Heart left ventricle (tissue), 16 donors: Measurements from ENCODE around the gene NEURL1. TPM values are rescaled to one million over a fixed set of nuclear protein-coding genes. Genes with fewer than 3 reads are reported as not detected.

ENCODE experiments used
- ATAC-seq, 4 donors: fragments of 200-7000 bp; cut with Tn5 transposase; one replicate each; pipeline ENCODE4 v1.9.1; 2020 to 2022; ENCODE audit warnings: moderate library complexity in 4 of 4, mild to moderate bottlenecking in 3 of 4, moderate number of reproducible peaks in 1 of 4
- DNase-seq, 5 donors: peaks; one replicate each; pipeline ENCODE4 v3.0.0-alpha.2; 2020
- H3K27ac ChIP-seq, 12 donors: fragments of 200-600 bp; sonication (generic) in 4 of 12; one replicate each; pipeline versions ENCODE4 v1.5.0 to v1.8.0; 2016 to 2022; ENCODE audit warnings: mild to moderate bottlenecking in 2 of 12
- H3K27me3 ChIP-seq, 9 donors: fragments of 200-600 bp; sonication (generic) in 2 of 9; one replicate each; pipeline versions ENCODE4 v1.5.1 to v1.8.0; 2016 to 2022; ENCODE audit warnings: mild to moderate bottlenecking in 3 of 9
- H3K36me3 ChIP-seq, 9 donors: fragments of 200-600 bp; sonication (generic) in 2 of 9; one replicate each; pipeline versions ENCODE4 v1.5.0 to v1.8.0; 2018 to 2022; ENCODE audit warnings: mild to moderate bottlenecking in 2 of 9
- H3K4me1 ChIP-seq, 12 donors: fragments of 200-600 bp; sonication (generic) in 4 of 12; one replicate each; pipeline versions ENCODE4 v1.5.0 to v1.8.0; 2016 to 2022; ENCODE audit warnings: mild to moderate bottlenecking in 3 of 12
- H3K4me3 ChIP-seq, 12 donors: fragments of 200-600 bp; sonication (generic) in 4 of 12; one replicate each; pipeline versions ENCODE4 v1.5.0 to v1.8.0; 2017 to 2022; ENCODE audit warnings: mild to moderate bottlenecking in 9 of 12, moderate library complexity in 4 of 12
- H3K9me3 ChIP-seq, 12 donors: fragments of 200-600 bp; sonication (generic) in 4 of 12; one replicate each; pipeline versions ENCODE4 v1.5.0 to v1.8.0; 2016 to 2022; ENCODE audit warnings: mild to moderate bottlenecking in 1 of 12
- CTCF ChIP-seq, 12 donors: fragments of 200-600 bp; sonication (generic) in 4 of 12; IDR thresholded peaks; one replicate each; pipeline versions ENCODE4 v1.5.0 to v1.8.0; 2018 to 2022; ENCODE audit warnings: antibody characterized with exemption in 12 of 12, mild to moderate bottlenecking in 5 of 12
- POLR2A ChIP-seq, 2 donors: fragments of 450-650 bp; IDR thresholded peaks; one replicate each; pipeline ENCODE4 v1.6.1; 2017; ENCODE audit warnings: antibody characterized with exemption in 2 of 2, mild to moderate bottlenecking in 2 of 2, moderate library complexity in 2 of 2
- WGBS, 4 donors: extraction: QIAGEN DNeasy Blood & Tissue Kit in 2 of 4; methylation state at CpG; one replicate each; pipeline versions ENCODE4 v1.1.5 to v1.1.7; 2013 to 2018; 5-methylcytosine and 5-hydroxymethylcytosine counted together
- intact Hi-C, 10 donors: fragments of 100-400 bp; cut with DNase I; formaldehyde crosslinking; loops; one replicate each; pipeline versions ENCODE4 v1.11.1 to v1.14.2; 2022
- polyA plus RNA-seq, 2 donors: library from polyadenylated mRNA; stranded (reverse); fragments of 200-250 nt; gene quantifications; one replicate each; pipeline ENCODE4 v1.2.3, GENCODE V29; 2013
- total RNA-seq, 9 donors: library from RNA; depleted of rRNA in 2 of 9; stranded (reverse); fragments of >200 nt in 2 of 9; fragmentation: NEBNext Ultra II Directional in 3 of 9; extraction: Animal tissue kit (Norgen Biotek cat#: 25700) in 3 of 9; gene quantifications; one replicate each; pipeline versions ENCODE4 v1.1.0 to v1.2.4, GENCODE V29; 2016 to 2023
- donor health status: ischemic (EF 13 %, LVEDD 7.1; RV severe dilation, severe dysfunction).
- donor health status: healthy with polysubstance abuse.
- donor health status: DM: no; HTN: yes; CAD: no.
- donor health status: DM: no; HTN: no; CAD: no.
- donor health status: ischemic (EF 25% LVEDD 6.9; RV normal size, moderate dysfunction).
- donor health status: ischemic (EF 25% LVEDD 5.7; RV mildly dilated, moderate dysfunction).
- donor health status: healthy.
- donor health status: DM: yes; HTN: yes; CAD: no.
- donor health status: ischemic (EF 35%, LVEDD 5.7; RV mildly dilated, moderate dysfunction).
- donor health status: nonischemic (EF 11% LVEDD 7.7; RV severe dilation, severe dysfunction).
- donor health status: DM: yes; HTN: yes; CAD: no.
- donor health status: PGD.
- donor health status: ischemic (EF 29% LVEDD 5.4; RV normal size, mild dysfunction).
- donor health status: nonischemic (EF 23%, LVEDD 6.1; RV moderate dilation, normal function).

Gene NEURL1
- total and polyA plus RNA-seq, 11 donors, result 0.07 to 0.64 (median 0.14) TPM; not detected in 2

DNA sequence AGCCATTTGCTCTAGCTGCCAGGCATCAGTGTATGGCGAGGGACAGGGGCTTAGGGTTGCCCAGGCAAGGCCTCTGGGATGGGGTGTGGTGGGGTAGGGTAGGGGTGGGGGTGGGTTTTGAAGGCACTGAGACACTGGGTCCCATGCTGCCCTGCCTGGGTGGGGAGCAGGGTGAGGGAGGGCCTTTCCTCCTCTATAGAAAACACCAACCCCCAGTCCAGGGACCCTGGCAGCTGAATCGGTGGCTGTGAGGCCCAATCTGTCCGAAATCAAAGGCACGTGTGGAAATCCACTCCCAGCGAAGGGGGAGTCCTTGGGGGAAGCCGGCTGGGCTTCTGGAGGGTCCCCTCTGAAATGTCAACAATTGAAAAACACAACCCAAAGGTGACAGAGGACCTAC lies 106.4 kb downstream of the NEURL1 start:
- DNase-seq (no peak), ATAC-seq (no peak)
- Histone ChIP-seq H3K4me1 (peaks cover 0 to 28% (median 6%) of the 10 kb centered on the region in 12 donors), H3K9me3 (no peaks in the 10 kb centered on the region), H3K27ac (no peak overlapping the region), H3K36me3 (peaks cover 0 to 41% (median 25%) of the 10 kb centered on the region in 9 donors), H3K4me3 (no peak overlapping the region), H3K27me3 (no peaks in the 10 kb centered on the region)
- intact Hi-C loops, result loop anchor here in 8 of 10 donors (1.0 to 10.0 kb wide), 8 partner anchors 83 to 275 kb away; partner anchors contain the start of gene SH3PXD2A (in 2 of the 8)
- TF ChIP-seq POLR2A (IDR thresholded peaks at IDR 0.05) (no peak), CTCF (IDR thresholded peaks at IDR 0.05) (no peak)
- 83 to 87% (median 84%) methylated on average over 6 of the region's 6 CpGs for WGBS, 4 donors

DNA sequence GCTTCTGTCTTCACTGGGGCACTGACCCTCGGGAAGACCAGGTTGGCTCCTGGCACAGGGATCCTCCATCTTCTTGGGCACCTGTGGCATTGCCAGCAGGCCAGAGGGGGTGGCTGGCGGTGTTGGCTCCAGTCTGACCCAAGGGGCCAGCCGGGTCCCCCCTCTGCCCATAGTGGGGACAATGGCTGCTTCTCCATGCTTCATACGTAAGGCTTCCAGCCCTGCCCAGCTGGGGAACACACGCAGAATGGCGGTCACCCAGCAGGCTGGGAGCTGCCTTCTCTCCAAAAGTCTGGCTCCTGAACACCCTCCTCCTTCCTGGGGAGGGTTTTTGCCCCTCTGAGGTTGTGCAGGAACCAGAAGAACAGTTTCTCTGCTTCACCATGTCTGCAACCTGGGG lies 106.8 kb downstream of the NEURL1 start:
- ATAC-seq, result no peak
- no peaks in the 10 kb centered on the region for H3K27me3 ChIP-seq
- no peak overlapping the region for H3K27ac ChIP-seq
- peaks cover 0 to 28% (median 6%) of the 10 kb centered on the region in 12 donors for H3K4me1 ChIP-seq
- no peak for TF ChIP-seq POLR2A (IDR thresholded peaks at IDR 0.05)
- TF ChIP-seq CTCF (IDR thresholded peaks at IDR 0.05), result no peak
- 92 to 95% (median 92%) methylated on average over 4 to 6 of the region's 6 CpGs for WGBS, 4 donors
- DNase-seq, result no peak
- H3K4me3 ChIP-seq, result no peak overlapping the region
- peaks cover 0 to 43% (median 25%) of the 10 kb centered on the region in 9 donors for H3K36me3 ChIP-seq
- intact Hi-C loops, result loop anchor here in 3 of 10 donors (2.0 to 5.0 kb wide), 3 partner anchors 82 to 262 kb away; partner anchors contain the start of gene SH3PXD2A (in 1 of the 3)
- H3K9me3 ChIP-seq, result no peaks in the 10 kb centered on the region

- no peak for DNase-seq
- no peak for ATAC-seq
- intact Hi-C loops, result loop anchor here in 3 of 10 donors (2.0 to 5.0 kb wide), 3 partner anchors 82 to 261 kb away; partner anchors contain the start of gene SH3PXD2A (in 1 of the 3)
- Histone ChIP-seq H3K36me3 (peaks cover 0 to 43% (median 27%) of the 10 kb centered on the region in 9 donors), H3K4me1 (peaks cover 0 to 35% (median 7%) of the 10 kb centered on the region in 12 donors), H3K27ac (no peak overlapping the region), H3K4me3 (no peak overlapping the region), H3K9me3 (no peaks in the 10 kb centered on the region), H3K27me3 (no peaks in the 10 kb centered on the region)
- WGBS, 4 donors, result 71 to 90% (median 81%) methylated on average over 6 to 7 of the region's 7 CpGs
- TF ChIP-seq CTCF (IDR thresholded peaks at IDR 0.05) (no peak), POLR2A (IDR thresholded peaks at IDR 0.05) (no peak)
Measured at GRCh38 chr10:103600956-103601569, 107.6 kb downstream of the NEURL1 start.

DNA sequence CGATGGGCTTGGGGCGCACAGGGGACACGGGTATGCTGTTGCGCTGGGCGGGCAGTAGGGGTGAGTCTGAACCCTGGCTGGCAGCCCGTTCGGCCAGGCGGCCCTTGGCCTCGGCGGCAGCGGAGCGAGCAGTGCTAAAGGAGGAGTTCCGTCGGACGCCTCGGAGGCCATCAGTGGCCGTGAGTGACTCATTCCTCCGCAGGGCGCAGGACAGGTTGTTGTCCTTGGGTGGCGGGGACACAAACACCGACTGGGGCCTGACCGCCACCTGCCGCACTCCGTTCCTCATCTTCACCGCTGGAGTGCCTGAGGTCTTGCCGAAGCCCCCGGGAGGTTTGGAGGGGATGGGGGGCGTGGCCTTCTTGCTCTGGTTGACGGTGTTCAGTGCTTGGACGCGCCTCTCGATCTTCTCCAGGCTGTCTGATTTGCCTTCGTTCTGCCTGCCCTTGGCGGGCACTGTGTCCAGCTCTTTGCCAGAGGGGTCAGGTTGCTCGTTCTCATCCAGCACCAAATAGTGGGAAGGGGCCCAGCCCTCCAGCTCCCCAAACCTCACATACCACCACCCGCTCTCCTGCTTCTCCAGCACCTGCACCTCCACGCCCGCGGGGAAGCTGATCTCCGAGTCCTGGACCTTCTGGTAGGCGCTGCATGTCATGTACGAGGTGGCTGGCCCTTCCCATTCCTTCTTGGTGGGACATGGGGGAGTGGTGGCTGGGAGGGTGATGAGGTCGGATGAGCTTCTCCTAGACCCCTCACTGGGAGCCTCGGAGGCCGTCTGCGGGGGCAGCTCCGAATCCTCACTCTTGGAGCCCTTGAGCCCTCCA lies 108.7 kb downstream of the NEURL1 start:
- H3K4me1 ChIP-seq, result peaks cover 0 to 24% (median 5%) of the 10 kb centered on the region in 12 donors
- 92 to 94% (median 93%) methylated on average over 41 to 47 of the region's 47 CpGs for WGBS, 4 donors

More for the DNA sequence above, 108.7 kb downstream of the NEURL1 start:
- intact Hi-C loops, result loop anchor here in 2 of 10 donors (5.0 kb wide), 2 partner anchors 255 to 260 kb away; partner anchors contain the start of gene SH3PXD2A (in 1 of the 2)
- no peaks in the 10 kb centered on the region for H3K27me3 ChIP-seq
- H3K9me3 ChIP-seq, result no peaks in the 10 kb centered on the region
- no peak overlapping the region for H3K4me3 ChIP-seq
- ATAC-seq (no peak), DNase-seq (no peak)
- H3K27ac ChIP-seq, result no peak overlapping the region
- H3K36me3 ChIP-seq, result peaks cover 0 to 43% (median 27%) of the 10 kb centered on the region in 9 donors
- TF ChIP-seq CTCF (IDR thresholded peaks at IDR 0.05) (no peak), POLR2A (IDR thresholded peaks at IDR 0.05) (no peak)
